VCaP (cell line): ENCODE results near the gene RAVER2.
"Not testable (repeated sequence)": the region's sequence is repeated elsewhere in the genome, so short reads cannot be mapped to it uniquely, and the experiment has no call there.

Experiments used
- H3K27ac ChIP-seq: fragments of 450-650 bp; 2 replicates; pipeline ENCODE4 v1.5.1; 2017
- CTCF ChIP-seq: fragments of 450-650 bp; conservative IDR thresholded peaks from 2 replicates; pipeline ENCODE4 v1.5.1; 2017; ENCODE audit warnings: mild to moderate bottlenecking, moderate library complexity

RAVER2 gene

DNA sequence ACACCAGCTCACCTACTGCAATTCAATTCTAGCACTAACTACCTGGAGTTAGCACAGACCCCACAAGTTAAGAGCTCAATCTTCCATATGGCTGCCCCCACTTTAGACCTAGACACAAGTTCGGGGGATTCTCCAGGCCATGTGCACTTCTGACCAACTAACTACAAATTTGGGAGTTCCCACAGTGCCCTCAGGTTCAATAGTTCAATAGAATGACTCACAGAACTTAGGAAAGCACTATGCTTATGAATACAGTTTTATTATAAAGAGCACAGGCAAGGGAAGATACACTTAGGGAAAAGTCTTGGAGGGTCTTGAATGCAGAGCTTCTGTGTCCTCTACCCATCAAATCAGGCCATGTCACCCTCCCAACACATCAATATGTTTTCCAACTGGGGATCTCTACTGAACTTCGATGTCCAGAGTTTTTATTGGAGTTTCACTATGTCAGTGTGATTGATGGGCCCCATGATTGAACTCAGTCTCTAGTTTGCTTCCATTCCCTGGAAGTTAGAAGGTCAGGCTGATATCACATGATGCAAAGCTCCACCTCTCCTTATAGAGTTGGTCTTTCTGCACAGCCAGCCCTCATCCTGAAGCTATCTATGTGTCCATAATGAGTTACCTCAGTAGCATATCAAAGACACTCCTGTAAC, 46.1 kb downstream of the RAVER2 start:
- TF ChIP-seq CTCF = no peak

DNA sequence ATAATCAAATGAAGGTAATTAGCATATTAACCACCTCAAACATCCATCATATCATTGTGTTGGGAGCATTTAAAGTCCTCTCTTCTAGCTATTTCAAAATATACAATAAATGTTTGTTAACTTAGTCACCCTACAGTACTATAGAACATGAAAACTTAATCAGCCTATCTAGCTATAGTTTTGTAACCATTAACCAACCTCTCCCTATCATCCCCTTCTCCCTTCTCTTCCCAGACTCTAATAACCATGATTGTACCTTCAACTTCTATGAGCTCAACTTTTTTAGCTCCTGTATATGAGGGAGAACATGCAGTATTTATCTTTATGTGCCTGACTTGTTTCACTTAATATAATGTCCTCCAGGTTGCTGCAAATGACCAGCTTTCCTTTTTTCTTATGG, 54.0 kb downstream of the RAVER2 start:
- H3K27ac ChIP-seq = no peak overlapping the region
- no peak for TF ChIP-seq CTCF

More for the DNA sequence above, 46.1 kb downstream of the RAVER2 start:
- H3K27ac ChIP-seq = no peak overlapping the region

- no peak overlapping the region for H3K27ac ChIP-seq
- TF ChIP-seq CTCF = no peak
Measured at GRCh38 chr1:64801851-64802523, 57.1 kb downstream of the RAVER2 start.

- no peak for TF ChIP-seq CTCF
- H3K27ac ChIP-seq = no peak overlapping the region
Measured at GRCh38 chr1:64809309-64809708, 64.4 kb downstream of the RAVER2 start.

GRCh38 chr1:64810001-64810400, 65.1 kb downstream of the RAVER2 start:
- no peak overlapping the region for H3K27ac ChIP-seq
- no peak for TF ChIP-seq CTCF

DNA sequence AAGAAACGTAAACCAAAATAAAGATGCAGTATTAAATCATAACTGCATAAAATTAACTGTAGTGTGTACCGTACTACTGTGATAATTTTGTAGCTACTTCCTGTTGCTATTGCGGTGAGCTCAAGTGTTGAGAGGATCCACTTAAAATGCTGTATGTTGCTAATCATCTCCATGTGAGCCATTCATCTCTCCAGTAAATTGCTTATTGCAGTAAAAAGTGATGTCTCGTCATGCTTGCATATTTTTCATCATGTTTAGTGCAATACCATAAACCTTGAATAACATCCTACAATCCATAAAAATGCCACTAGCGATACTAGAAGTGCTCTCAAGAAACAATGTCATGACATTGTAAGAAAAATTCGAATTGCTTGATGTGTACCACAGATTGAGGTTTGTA, 66.3 kb downstream of the RAVER2 start:
- H3K27ac ChIP-seq = no peak overlapping the region
- TF ChIP-seq CTCF = no peak

GRCh38 chr1:64814427-64814826, 69.6 kb downstream of the RAVER2 start:
- no peak for TF ChIP-seq CTCF
- no peak overlapping the region for H3K27ac ChIP-seq

- H3K27ac ChIP-seq = not testable (repeated sequence)
Measured at GRCh38 chr1:64817364-64817763, 72.5 kb downstream of the RAVER2 start.

DNA sequence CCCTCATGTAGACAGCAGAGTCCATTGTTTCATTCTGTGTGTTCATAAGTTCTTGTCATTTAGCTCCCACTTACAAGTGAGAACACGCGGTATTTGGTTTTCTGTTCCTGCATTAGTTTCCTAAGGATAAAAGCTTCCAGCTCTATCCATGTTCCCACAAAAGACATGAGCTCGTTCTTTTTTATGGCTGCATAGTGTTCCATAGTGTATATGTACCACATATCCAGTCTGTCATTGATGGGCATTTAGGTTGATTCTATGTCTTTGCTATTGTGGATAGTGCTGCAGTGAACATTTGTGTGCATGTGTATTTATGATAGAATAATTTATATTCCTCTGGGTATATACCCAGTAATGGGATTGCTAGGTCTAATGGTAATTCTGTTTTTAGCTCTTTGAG, 75.7 kb downstream of the RAVER2 start:
- not testable (repeated sequence) for H3K27ac ChIP-seq
